Measurements from ENCODE around the gene FOXS1.

GRCh38 chr20:31857861-31858759, 12.7 kb upstream of the FOXS1 start:
- no peak for TF ChIP-seq YY1 (IDR thresholded peaks at IDR 0.05; ENCODE audit: low read depth)
- no peak for TF ChIP-seq RAD21 (IDR thresholded peaks at IDR 0.05; ENCODE audit: low read depth)
- TF ChIP-seq EGR1 (IDR thresholded peaks at IDR 0.05) = no peak
- TF ChIP-seq REST (IDR thresholded peaks at IDR 0.05; ENCODE audit: low read depth) = no peak
- no peak for TF ChIP-seq MAX (IDR thresholded peaks at IDR 0.05)
